Stimulated activated CD8-positive, alpha-beta memory T cell treated with anti-CD3 and anti-CD28 coated beads, Interleukin-4, amount 100 ng/mL, for 4 hours (primary cell): ENCODE measurements around the gene ABHD4.
"Not testable (repeated sequence)": the region's sequence is repeated elsewhere in the genome, so short reads cannot be mapped to it uniquely, and the experiment has no call there.

Experiments used
- DNase-seq, 2 donors: peaks; one replicate each; pipeline ENCODE4 v3.0.0-alpha.2; 2020; ENCODE audit warnings: low read depth in 2 of 2, low spot score in 1 of 2

ABHD4 gene, protein sequence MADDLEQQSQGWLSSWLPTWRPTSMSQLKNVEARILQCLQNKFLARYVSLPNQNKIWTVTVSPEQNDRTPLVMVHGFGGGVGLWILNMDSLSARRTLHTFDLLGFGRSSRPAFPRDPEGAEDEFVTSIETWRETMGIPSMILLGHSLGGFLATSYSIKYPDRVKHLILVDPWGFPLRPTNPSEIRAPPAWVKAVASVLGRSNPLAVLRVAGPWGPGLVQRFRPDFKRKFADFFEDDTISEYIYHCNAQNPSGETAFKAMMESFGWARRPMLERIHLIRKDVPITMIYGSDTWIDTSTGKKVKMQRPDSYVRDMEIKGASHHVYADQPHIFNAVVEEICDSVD

DNA sequence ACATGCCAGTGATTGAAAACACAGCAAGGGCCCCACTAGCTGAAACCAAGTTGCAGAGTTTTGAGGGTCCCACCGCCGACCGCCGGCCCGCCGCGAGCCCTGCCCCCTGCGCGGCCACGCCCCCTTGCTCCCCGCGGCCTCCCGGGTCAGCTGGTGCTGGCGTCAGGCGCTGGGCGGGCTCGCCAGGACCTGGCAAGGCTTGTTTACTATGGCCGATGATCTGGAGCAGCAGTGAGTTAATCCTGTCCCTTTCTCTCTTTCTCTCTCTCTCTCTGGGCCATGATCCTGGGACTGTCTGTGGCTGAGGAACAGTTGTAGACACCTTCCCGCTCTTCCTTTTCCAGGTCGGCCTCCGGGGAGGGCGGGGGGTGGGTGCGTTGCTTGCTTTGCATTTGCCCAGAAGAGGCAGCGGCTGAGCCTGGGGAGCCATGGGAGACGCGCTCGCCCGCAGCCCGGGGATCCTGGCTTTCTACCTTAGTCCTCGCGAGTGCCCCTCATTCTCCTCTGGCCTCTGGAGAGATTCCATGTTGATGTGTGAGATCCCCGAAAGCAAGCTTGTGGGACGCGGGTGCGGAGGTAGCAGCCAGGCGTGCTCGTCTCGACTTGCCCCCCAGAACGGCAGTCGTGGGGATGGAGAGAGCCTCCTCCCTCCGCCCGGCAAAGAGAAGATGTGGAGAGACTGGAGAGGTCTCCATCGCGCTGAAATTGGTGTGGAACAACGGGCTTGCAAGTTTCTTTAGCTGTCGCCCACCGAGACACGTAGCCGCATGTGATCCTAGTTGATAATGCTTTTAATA lies at the start of gene ABHD4:
ABHD4 (plus strand) TSS at position 202 of the 797 bp plus-strand sequence; CDS start at position 209, 7 bp downstream.
- peak in 1 of 2 donors; percentile 27 for DNase-seq

DNA sequence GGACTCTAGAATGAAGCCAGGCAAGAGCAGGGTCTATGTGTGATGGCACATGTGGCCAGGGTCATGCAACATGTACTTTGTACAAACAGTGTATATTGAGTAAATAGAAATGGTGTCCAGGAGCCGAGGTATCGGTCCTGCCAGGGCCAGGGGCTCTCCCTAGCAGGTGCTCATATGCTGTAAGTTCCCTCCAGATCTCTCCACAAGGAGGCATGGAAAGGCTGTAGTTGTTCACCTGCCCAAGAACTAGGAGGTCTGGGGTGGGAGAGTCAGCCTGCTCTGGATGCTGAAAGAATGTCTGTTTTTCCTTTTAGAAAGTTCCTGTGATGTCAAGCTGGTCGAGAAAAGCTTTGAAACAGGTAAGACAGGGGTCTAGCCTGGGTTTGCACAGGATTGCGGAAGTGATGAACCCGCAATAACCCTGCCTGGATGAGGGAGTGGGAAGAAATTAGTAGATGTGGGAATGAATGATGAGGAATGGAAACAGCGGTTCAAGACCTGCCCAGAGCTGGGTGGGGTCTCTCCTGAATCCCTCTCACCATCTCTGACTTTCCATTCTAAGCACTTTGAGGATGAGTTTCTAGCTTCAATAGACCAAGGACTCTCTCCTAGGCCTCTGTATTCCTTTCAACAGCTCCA lies 48.7 kb upstream of the ABHD4 start:
- no peak for DNase-seq

DNA sequence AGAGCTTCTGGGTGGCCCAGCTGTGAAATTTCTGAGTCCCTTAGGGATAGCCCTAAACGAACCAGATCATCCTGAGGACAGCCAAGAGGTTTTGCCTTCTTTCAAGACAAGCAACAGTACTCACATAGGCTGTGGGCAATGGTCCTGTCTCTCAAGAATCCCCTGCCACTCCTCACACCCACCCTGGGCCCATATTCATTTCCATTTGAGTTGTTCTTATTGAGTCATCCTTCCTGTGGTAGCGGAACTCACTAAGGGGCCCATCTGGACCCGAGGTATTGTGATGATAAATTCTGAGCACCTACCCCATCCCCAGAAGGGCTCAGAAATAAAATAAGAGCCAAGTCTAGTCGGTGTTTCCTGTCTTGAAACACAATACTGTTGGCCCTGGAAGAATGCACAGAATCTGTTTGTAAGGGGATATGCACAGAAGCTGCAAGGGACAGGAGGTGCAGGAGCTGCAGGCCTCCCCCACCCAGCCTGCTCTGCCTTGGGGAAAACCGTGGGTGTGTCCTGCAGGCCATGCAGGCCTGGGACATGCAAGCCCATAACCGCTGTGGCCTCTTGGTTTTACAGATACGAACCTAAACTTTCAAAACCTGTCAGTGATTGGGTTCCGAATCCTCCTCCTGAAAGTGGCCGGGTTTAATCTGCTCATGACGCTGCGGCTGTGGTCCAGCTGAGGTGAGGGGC lies 48.0 kb upstream of the ABHD4 start:
- DNase-seq = no peak

DNA sequence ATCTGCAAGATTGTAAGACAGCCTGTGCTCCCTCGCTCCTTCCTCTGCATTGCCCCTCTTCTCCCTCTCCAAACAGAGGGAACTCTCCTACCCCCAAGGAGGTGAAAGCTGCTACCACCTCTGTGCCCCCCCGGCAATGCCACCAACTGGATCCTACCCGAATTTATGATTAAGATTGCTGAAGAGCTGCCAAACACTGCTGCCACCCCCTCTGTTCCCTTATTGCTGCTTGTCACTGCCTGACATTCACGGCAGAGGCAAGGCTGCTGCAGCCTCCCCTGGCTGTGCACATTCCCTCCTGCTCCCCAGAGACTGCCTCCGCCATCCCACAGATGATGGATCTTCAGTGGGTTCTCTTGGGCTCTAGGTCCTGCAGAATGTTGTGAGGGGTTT lies 46.5 kb upstream of the ABHD4 start:
- no peak for DNase-seq

DNA sequence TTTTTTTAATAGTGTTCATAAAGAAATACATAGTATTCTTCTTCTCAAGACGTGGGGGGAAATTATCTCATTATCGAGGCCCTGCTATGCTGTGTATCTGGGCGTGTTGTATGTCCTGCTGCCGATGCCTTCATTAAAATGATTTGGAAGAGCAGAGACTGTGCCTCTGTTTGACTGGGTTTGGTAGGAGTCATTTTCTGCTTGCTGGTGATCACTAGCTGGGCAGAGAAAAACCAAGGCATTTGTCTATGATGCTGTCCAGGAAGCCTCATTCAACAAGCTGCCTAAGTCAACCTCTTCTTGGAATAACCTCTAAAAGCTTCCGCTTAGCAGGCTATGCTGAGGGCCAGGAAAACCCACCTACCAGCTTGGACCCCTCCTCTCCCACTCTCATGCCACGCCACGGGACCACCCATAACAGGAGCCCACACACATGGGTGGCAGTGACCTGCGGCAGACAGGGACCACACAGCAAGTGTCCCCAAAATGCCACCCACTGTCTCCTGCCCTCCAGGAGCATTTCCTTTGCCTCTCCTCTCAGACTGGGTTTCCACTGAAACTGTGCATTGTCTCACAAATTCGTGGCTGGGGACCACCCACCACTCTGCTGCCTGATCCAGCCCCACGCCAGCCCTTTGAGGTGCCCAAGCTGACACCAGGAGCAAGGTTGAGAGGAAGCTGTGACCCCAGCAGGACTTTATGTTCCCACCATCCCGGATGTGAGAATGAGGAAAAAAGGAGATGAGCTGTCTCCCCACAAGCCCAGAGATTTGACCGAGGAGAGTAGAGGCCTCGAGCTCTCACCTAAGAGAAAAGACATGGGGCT lies 45.9 kb upstream of the ABHD4 start:
- DNase-seq = no peak

DNA sequence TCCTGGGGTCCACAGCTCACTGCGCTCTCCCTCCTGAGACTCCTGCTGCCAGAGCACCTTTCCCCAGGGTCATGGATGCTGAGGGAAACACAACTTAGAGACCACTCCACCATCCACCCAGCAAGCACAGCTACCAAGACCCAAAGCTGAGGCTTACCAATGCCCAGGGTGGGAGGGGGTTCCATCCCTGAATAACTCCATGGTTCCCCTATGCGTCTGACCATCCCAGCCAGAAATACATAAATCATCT lies 45.3 kb upstream of the ABHD4 start:
- no peak for DNase-seq

DNA sequence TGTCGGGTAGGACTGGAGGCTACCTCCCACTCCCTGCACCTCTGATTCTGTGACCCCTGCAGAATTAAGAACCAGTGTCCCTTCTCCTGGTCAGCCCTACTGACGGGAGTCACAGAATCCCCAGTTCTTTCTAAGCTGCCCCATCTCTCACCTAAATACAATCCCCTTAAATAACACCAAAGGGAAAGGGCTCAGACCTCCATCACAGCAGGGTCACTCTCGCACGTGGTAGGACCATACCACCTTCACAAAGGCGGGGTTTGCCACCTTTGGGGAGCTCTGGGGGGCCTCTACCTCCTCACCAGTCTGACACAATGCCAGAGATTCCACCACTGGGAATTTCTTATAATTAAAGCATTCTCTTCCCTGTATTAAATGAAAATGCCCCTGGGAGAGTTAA lies 44.7 kb upstream of the ABHD4 start:
- no peak for DNase-seq

DNA sequence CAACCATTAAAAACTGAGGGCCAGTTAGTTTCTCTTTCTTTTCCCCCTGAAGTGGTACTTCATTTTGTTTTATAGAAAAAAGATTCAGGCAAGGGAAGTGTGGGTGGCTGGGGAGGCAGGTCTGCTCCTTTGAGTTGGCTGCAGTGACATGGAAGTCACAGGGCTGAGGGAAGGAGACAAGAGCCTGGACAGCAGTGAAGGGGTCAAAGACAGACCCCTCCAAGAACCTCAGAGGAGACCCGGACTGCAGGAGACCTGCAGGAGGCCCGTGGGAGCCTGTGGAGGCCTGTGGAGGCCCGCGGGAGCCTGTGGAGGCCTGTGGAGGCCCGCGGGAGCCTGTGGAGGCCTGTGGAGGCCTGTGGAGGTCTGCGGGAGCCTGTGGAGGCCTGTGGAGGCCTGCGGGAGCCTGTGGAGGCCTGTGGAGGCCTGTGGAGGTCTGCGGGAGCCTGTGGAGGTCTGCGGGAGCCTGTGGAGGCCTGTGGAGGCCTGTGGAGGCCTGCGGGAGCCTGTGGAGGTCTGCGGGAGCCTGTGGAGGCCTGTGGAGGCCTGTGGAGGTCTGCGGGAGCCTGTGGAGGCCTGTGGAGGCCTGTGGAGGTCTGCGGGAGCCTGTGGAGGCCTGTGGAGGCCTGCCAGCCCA lies 44.1 kb upstream of the ABHD4 start:
- not testable (repeated sequence) for DNase-seq

DNA sequence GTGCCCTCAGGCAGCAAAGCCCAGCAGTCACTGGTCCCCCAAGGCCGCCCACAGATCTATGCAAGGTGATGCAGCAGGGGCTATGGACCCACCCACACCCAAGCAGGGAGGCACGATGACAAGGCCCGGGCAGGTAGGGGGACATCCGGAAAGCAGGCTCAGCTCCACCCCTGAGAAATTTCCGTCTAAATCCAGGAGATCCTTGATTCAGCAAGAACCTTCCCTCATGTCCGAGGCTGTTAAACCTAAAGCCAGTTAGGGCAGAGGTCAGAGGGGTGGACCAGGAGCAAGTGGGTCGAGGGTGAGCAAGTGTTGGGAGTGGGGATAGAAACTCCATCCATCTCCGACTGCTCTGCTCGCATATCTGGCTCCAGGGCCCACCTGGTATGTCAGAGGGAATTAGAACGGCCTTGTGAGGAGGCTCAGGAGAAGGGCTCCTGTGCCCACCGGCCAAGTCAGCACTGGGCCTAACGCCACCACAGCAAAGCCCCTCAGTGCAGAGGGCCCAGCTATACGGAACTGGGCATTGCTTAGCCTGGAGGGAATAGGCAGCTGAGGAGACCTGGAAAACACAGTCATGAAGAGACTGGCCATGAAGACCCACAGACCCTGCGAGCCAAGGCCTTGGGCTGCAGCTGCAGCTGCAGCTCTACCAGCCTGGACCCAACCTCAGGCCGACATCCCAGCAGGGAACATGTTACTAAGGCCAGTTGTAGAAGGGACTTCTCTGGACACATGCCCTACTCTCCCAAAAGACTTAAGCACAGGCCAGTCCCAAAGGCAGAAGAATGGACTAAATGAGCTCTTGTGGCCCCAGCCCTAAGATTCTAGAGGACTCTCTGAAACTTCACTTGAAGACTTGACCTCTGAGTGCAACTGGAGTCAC lies 43.4 kb upstream of the ABHD4 start:
- DNase-seq = no peak

DNA sequence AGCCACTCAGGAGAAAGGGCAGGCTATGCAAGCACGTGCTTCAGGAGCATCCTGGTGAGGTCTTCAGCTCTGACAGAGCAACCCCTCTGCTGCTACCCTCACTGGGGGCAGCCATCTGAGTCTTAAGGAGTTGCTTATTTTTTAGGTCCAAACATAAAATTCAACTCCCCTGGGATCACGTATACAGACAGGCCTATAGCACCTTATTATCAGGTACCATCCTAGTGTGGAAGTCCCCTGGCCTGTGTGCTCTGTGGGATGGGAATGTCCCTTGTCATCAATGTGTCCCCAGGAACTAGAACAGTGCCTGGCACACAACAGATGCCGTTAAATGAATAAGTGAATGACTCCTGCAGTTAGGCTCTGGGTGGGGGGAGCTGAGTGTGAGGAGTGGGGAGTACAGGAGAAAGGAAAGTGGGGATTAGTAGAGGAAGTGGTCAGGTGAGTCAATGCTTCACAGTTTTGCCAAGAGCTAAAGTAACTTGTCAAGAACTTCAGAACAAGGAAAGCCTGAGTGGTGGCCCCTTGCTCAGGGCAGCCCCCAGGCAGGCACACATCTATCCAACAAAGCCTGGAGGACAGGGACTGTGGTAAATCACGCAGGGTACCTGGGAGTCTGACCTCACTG lies 42.6 kb upstream of the ABHD4 start:
- DNase-seq = no peak

DNA sequence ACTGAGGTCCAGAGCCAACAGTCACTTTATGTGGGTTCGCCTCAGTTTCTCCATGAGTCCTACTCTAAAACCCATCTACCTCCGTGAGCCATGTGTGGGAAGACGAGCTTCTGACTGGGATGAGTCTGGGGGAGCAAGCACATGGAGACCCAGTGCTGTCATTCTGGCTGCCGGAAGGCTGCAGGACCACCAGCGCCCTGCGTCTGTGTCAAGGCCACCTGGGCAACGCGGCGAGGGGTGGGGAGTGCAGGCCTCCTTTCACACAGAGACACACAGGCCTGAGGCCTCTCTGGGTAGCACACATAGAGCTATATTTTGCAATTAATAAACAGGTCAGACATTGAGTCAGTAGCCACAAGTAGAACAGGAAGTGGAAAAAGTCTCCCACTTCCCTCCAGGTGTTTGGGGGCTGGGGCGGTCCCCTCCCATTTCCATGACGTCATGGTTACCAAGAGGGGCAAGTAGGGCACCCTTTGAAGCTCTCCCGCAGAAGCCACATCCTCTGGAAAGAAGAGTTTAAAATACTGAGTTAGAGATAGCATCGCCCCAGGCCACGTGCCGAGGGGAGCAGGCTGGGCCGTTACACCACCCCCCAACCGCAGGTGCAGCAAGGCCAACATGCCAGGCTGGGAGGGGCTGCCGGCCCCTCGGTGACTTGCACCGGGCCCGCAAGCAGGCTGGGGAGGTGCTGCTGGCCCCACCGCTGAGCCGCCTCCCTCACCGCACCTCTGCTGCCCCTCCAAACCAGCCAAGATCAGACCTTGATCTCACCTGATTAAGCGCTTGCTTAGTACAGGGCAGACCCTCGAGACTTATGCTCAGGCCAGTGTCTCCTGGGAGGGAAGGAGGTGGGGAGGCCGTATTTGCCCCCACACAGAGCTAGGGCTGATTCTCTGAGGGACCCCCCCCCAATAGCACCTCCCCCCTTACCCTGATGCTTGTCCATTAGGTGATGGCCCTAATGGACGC lies 41.8 kb upstream of the ABHD4 start:
- DNase-seq = peak; percentile 94 to 95

DNA sequence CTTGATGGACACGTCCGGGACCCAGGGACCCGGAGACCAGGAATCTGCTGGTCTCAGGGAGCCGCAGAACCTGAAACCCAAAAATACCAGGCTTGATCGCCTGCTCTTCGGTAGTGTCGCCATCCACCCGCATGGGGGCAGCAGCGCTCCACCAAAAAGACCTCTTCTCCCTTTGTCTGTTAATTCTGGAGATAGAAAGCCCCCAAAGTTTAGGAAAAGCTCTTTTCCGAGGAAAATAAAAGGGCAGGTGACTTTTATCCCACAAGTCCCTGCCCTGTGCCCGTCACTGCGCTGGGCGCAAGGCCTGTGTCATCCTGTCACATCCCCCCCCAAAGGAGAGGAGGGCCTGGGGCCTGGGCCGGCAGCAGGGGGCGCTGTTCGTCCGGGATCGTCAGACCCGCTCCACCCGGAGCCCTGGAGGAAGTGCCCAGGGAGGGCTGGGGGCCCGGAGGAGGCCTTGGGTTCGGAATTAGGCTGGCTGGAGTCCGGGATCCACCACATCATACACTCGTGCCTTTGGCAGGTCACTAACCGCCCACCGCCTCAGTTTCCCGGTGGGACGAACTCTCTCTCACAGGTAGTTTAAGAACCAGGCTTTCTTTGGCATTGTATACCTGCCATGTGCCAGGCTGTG lies 41.0 kb upstream of the ABHD4 start:
- peak; percentile 82 to 93 for DNase-seq

DNA sequence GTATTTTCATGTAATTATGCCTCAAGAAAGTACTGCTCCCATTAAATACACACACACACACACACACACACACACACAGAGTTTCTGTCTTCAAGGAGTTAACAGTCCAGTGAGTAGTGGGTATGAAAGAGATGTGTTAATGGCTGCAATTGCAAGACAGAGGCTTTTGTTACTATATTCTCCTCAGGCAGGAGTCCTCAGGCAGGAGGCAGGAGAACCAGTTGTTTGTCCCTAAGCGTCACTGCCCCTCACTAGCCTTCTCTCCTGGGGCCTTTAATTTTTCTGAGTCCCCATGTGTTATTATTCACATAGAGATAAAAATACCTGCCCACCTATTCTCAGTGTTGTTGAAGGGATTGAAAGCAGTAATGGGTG lies 40.3 kb upstream of the ABHD4 start:
- DNase-seq = no peak

DNA sequence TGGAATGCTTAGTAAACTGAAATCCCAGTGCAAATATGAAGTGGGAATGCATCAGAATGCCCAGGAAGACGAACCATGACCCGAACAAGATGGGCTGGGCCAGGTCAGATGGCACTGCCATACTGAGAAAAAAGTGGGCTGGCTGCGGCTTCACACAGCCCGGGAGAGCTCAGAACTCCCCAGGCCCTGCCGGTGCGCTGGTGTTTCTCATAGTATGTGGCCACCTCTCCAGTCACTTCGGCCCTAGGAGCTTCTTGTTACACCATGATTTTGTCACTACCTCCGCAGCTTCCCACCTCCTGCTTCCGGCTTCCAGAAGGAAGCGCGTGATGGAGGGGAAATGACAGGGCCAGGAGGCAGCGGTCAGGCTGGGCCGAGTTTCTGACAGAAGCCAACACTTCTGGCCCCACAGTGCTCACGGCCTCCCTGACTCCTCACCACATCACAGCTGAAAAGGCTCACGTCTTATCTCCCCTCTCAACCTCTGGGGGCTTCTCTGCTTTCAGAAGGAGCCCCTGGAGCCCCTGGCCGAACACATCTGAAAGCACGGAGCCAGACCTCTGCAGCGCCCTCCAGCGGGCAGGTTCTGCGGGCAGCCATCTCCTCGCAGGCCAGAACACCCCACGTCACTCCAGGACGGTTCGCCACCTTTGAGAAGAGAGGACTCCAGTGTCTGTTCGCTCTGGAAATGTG lies 39.7 kb upstream of the ABHD4 start:
- no peak for DNase-seq

DNA sequence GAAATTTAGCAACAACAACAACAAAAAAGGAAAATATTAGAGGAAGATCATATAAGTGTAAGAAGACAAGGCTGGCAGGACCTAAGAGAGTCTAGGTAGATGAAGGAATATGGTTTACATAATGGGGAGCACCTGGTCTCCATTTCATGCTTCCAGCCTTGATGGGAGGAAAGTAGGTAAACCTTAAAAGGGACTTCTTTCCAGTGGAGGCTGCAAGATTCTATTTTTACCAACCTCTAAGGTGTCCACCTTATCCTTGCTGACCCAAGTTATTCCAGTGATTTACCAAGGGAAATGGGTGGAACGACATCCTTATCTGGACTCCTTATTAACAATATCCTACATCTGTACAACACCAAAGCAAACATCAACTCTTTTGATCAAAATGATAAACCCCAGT lies 39.1 kb upstream of the ABHD4 start:
- no peak for DNase-seq

DNA sequence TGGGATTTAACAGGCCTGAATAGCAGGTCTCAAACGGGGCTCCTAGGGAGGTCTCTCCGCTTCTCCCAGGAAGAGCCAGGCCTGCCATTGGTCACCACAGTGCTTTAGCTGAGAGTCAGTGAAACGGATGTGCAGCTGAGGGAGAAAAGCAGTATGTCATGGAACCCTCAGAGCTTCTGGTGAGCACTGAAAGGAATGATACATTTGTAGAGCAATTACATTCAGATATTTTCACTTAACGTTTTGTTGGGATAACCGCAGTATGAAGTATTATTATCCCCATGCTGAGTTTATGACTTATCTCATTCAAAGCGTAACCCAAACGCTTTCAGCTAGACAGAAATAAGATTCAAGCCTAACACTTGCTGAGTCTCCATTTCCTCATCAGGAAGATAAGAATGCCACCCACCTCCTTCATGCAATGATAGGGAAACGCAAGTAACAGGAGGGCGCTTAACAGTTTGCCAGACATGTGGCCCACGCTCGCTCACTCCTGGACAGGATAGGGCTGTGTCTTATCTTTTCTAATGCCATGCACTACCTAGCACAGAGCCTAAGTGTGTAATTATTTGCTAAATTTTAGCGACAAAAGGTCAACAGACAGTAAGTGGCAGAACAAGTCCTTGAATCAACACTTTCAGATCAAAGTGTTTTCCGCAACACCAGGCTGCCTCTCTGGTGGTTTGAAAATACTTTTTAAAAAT lies 37.3 kb upstream of the ABHD4 start:
- no peak for DNase-seq
